K562 (cell line): Measurements from ENCODE around the gene SLC1A4. TPM values are rescaled to one million over a fixed set of nuclear protein-coding genes. Genes with fewer than 3 reads are reported as not detected.

Experiments
- CBX8 ChIP-seq: fragments of 200-600 bp; sonication (generic); IDR thresholded peaks from 2 replicates; pipeline ENCODE4 v1.6.1; 2012; ENCODE audit warnings: borderline replicate concordance, mixed run types, low read depth, mild to moderate bottlenecking, moderate library complexity, mixed read lengths, low read length, control low read depth, inconsistent platforms; ENCODE audit not compliant: poor library complexity, severe bottlenecking; ENCODE audit errors: extremely low read depth
- CHCHD3 ChIP-seq: fragments of 250-450 bp; sonication (Bioruptor Pico); IDR thresholded peaks from 2 replicates; pipeline ENCODE4 v2.1.2; 2022; ENCODE audit warnings: mild to moderate bottlenecking
- FOXJ2 ChIP-seq: fragments of 200-800 bp; sonication (Bioruptor generic); IDR thresholded peaks from 2 replicates; pipeline ENCODE4 v1.6.1; 2016; ENCODE audit warnings: missing genetic modification characterization, missing compliant biosample characterization
- GTF2E2 ChIP-seq: fragments of 200-800 bp; sonication (Bioruptor generic); IDR thresholded peaks from 2 replicates; pipeline ENCODE4 v1.6.1; 2016; ENCODE audit warnings: missing genetic modification characterization, missing compliant biosample characterization
- KDM2B ChIP-seq: fragments of 250-450 bp; sonication (Bioruptor Pico); IDR thresholded peaks from 2 replicates; pipeline ENCODE4 v1.8.0; 2021; ENCODE audit warnings: mild to moderate bottlenecking, moderate library complexity
- KLF1 ChIP-seq: fragments of 450-650 bp; IDR thresholded peaks from 2 replicates; pipeline ENCODE4 v1.6.1; 2016; ENCODE audit warnings: missing genetic modification characterization, missing compliant biosample characterization
- L3MBTL2 ChIP-seq: fragments of 450-650 bp; IDR thresholded peaks from 2 replicates; pipeline ENCODE4 v1.6.1; 2016; ENCODE audit warnings: mild to moderate bottlenecking, moderate library complexity
- NCOA1 ChIP-seq: fragments of 450-650 bp; IDR thresholded peaks from 2 replicates; pipeline ENCODE4 v1.6.1; 2016; ENCODE audit warnings: low read depth
- POLR2A ChIP-seq: fragments of 450-650 bp; conservative IDR thresholded peaks from 2 replicates; pipeline ENCODE4 v1.6.1; 2016
- POLR2G ChIP-seq: fragments of 200-400 bp; formaldehyde crosslinking; IDR thresholded peaks from 2 replicates; pipeline ENCODE4 v1.6.1; 2017; ENCODE audit warnings: low read depth, mild to moderate bottlenecking, antibody characterized with exemption, low read length, moderate library complexity
- RBBP5 ChIP-seq: fragments of 200-600 bp; sonication (generic); IDR thresholded peaks from 2 replicates; pipeline ENCODE4 v1.6.1; 2012; ENCODE audit warnings: borderline replicate concordance, mild to moderate bottlenecking, low read length, control low read depth, inconsistent platforms; ENCODE audit not compliant: insufficient read depth, poor library complexity, severe bottlenecking
- RCOR1 ChIP-seq, 2 experiments: IDR thresholded peaks; 2 replicates each; pipeline ENCODE4 v1.6.1; 2012; ENCODE audit warnings: low read depth in 2 of 2, low read length in 2 of 2, borderline replicate concordance in 1 of 2, improper control_type of control experiment in 1 of 2
- SMARCE1 ChIP-seq: fragments of 450-650 bp; IDR thresholded peaks from 2 replicates; pipeline ENCODE4 v1.7.1; 2016; ENCODE audit warnings: mild to moderate bottlenecking
- SRF ChIP-seq, 2 experiments: fragments of 250-450, 450-650 bp in 1 of 2; sonication (Bioruptor Pico) in 1 of 2; sonication (generic) in 1 of 2; formaldehyde crosslinking; IDR thresholded peaks; 2 replicates each; pipeline versions ENCODE4 v1.5.0 to v1.5.1; 2020 to 2022; ENCODE audit warnings: mild to moderate bottlenecking in 1 of 2, missing genetic modification reagents in 1 of 2
- TARDBP ChIP-seq: fragments of 450-650 bp; IDR thresholded peaks from 2 replicates; pipeline ENCODE4 v1.6.1; 2016
- TCF3 ChIP-seq: sonication (generic); formaldehyde crosslinking; IDR thresholded peaks from 2 replicates; pipeline ENCODE4 v1.4.0; 2020; ENCODE audit warnings: mild to moderate bottlenecking, missing genetic modification reagents
- ZNF253 ChIP-seq: fragments of 250-450 bp; sonication (Bioruptor Pico); conservative IDR thresholded peaks from 2 replicates; pipeline ENCODE4 v1.6.1; 2021; ENCODE audit warnings: mild to moderate bottlenecking
- ZNF384 ChIP-seq: IDR thresholded peaks from 2 replicates; pipeline ENCODE4 v1.6.1; 2012; ENCODE audit warnings: low read depth, low read length, improper control_type of control experiment
- ZNF408 ChIP-seq: fragments of 250-450 bp; sonication (Bioruptor Pico); IDR thresholded peaks from 2 replicates; pipeline ENCODE4 v1.4.0; 2020; ENCODE audit warnings: low read depth, mild to moderate bottlenecking, moderate library complexity
- ZNF583 ChIP-seq: fragments of 250-450 bp; sonication (Bioruptor Pico); IDR thresholded peaks from 2 replicates; pipeline ENCODE4 v1.4.0; 2020
- ZNF707 ChIP-seq: fragments of 250-450 bp; sonication (Bioruptor Pico); conservative IDR thresholded peaks from 2 replicates; pipeline ENCODE4 v1.8.0; 2022; ENCODE audit warnings: inconsistent platforms, mild to moderate bottlenecking, moderate library complexity
- ZNF778 ChIP-seq: fragments of 450-650 bp; formaldehyde crosslinking; IDR thresholded peaks from 2 replicates; pipeline ENCODE4 v1.4.0; 2020; ENCODE audit warnings: mild to moderate bottlenecking, moderate library complexity
- ZNF785 ChIP-seq: fragments of 250-450 bp; sonication (Bioruptor Pico); IDR thresholded peaks from 2 replicates; pipeline ENCODE4 v1.4.0; 2020; ENCODE audit warnings: mild to moderate bottlenecking
- polyA plus RNA-seq, 8 experiments: library from polyadenylated mRNA; depleted of rRNA in 4 of 8; stranded (reverse) in 5 of 8; unstranded in 3 of 8; fragments of >200 nt; fragmentation: Nextera tagmentation in 2 of 8; fragmentation: Illumina TruSeq in 1 of 8; extraction: Ambion mirVana in 2 of 8; extraction: Trizol in 1 of 8; gene quantifications; 2 replicates each; pipeline versions ENCODE4 v1.2.1 to v1.2.3, GENCODE V29; 2011 to 2014; ENCODE audit warnings: inconsistent platforms in 1 of 8, missing spikeins in 1 of 8
- total RNA-seq, 7 experiments: library from RNA; depleted of rRNA in 6 of 7; stranded (reverse); fragments of >200 nt in 6 of 7; fragmentation: Illumina TruSeq in 2 of 7; extraction: Trizol in 2 of 7; gene quantifications; 2 replicates each; pipeline versions ENCODE4 v1.2.1 to v1.2.3, GENCODE V29; 2011 to 2021; ENCODE audit warnings: low replicate concordance in 1 of 7
- TF ChIP-seq, protein P1 (sequence below), 2 experiments: fragments of 450-650 bp in 1 of 2; sonication (generic) in 1 of 2; formaldehyde crosslinking; conservative IDR thresholded peaks; 2 replicates each; pipeline versions ENCODE4 v1.4.0 to v1.8.1; 2020 to 2022; ENCODE audit warnings: mild to moderate bottlenecking in 1 of 2, missing genetic modification reagents in 1 of 2
- TF ChIP-seq, protein P2 (sequence below): fragments of 250-450 bp; sonication (Bioruptor Pico); IDR thresholded peaks from 2 replicates; pipeline ENCODE4 v1.8.0; 2021; ENCODE audit warnings: borderline replicate concordance, mild to moderate bottlenecking, moderate library complexity; ENCODE audit not compliant: poor library complexity, severe bottlenecking
- TF ChIP-seq, protein P3 (sequence below): fragments of 250-450 bp; sonication (Bioruptor Pico); IDR thresholded peaks from 2 replicates; pipeline ENCODE4 v1.9.0; 2021; ENCODE audit warnings: mild to moderate bottlenecking
- TF ChIP-seq, protein P4 (sequence below): fragments of 450-650 bp; formaldehyde crosslinking; IDR thresholded peaks from 2 replicates; pipeline ENCODE4 v1.4.0; 2020; ENCODE audit warnings: mild to moderate bottlenecking, moderate library complexity

Gene SLC1A4
- total and polyA plus RNA-seq, 9 of the 15 experiments (the other 6 are each of a cell fraction or from before 2014, with no cell fraction given): 4.4 to 24.0 (median 10.9) TPM

DNA sequence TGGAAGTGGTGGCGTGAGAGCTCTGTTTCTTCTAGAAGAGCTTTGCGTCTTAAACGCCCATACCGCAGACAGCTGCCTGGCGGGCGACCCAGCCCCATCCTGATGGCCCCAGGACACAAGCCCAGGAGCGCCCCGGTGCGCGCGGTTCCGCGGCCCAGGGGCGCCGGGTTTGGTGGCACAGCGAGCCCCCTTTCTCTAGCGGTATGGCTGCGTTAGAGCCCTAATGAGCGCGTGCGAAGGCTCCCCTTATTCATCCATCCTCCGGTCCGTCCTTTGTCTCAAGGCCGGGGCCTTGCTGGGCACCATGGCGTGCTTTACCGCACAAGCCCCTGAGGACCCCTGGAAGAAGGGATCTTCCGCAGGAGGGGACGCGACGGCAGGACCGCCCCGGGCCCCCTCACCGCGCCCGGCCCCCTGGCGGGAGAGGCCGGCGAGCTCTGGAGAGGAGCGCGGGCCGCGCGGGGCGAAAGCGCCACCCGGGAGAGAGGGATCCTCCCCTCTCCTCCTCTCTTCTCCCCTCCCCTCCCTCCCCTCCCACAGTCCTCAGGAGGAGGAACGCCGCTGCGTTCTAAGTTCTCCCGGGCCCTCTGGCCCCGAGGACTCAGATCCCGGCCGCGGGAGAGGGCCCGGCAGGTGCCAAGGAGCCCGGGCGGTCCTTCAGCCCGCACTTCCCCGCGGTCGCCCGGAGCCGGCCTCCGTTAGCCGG, 626 bp upstream of the SLC1A4 start (continued):
- no peak for TF ChIP-seq ZNF778 (CRISPR knock-in tag)
- TF ChIP-seq, protein P1, sequence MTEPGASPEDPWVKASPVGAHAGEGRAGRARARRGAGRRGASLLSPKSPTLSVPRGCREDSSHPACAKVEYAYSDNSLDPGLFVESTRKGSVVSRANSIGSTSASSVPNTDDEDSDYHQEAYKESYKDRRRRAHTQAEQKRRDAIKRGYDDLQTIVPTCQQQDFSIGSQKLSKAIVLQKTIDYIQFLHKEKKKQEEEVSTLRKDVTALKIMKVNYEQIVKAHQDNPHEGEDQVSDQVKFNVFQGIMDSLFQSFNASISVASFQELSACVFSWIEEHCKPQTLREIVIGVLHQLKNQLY (CRISPR knock-in tag; conservative IDR thresholded peaks at IDR 0.05): no peak
- TF ChIP-seq CBX8: no peak
- peak; percentile 27 to 42; a peak in 3 of 4 replicates for TF ChIP-seq RCOR1 (IDR thresholded peaks at IDR 0.05; ENCODE audit: borderline replicate concordance in 1 of 2, low read depth in 2 of 2, low read length in 2 of 2)
- TF ChIP-seq SRF (CRISPR knock-in tag; IDR thresholded peaks at IDR 0.05): peak in 1 of 2 experiments; percentile 15; a peak in 1 of 4 replicates
- TF ChIP-seq ZNF408 (CRISPR knock-in tag): no peak
- no peak for TF ChIP-seq ZNF384
- peak; percentile 35; the same call in 1 of the 2 replicates for TF ChIP-seq SMARCE1
- TF ChIP-seq POLR2A: peak; percentile 69
- TF ChIP-seq ZNF253 (CRISPR knock-in tag): no peak
- TF ChIP-seq FOXJ2 (tag): no peak; the same call in 1 of the 2 replicates
- TF ChIP-seq KDM2B (CRISPR knock-in tag): no peak
- TF ChIP-seq, protein P2, sequence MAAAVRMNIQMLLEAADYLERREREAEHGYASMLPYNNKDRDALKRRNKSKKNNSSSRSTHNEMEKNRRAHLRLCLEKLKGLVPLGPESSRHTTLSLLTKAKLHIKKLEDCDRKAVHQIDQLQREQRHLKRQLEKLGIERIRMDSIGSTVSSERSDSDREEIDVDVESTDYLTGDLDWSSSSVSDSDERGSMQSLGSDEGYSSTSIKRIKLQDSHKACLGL (CRISPR knock-in tag): no peak
- TF ChIP-seq, protein P3, sequence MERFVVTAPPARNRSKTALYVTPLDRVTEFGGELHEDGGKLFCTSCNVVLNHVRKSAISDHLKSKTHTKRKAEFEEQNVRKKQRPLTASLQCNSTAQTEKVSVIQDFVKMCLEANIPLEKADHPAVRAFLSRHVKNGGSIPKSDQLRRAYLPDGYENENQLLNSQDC (CRISPR knock-in tag): no peak
- peak; percentile 78 for TF ChIP-seq GTF2E2 (tag)
- TF ChIP-seq POLR2G: peak; percentile 94
- TF ChIP-seq CHCHD3: no peak
- TF ChIP-seq ZNF707 (CRISPR knock-in tag): no peak
- TF ChIP-seq ZNF583 (CRISPR knock-in tag): no peak
- no peak for TF ChIP-seq NCOA1
- no peak; the same call in 1 of the 2 replicates for TF ChIP-seq TARDBP
- TF ChIP-seq KLF1: peak; percentile 76; the same call in 1 of the 2 replicates
- TF ChIP-seq L3MBTL2: peak; percentile 59
- TF ChIP-seq, protein P4, sequence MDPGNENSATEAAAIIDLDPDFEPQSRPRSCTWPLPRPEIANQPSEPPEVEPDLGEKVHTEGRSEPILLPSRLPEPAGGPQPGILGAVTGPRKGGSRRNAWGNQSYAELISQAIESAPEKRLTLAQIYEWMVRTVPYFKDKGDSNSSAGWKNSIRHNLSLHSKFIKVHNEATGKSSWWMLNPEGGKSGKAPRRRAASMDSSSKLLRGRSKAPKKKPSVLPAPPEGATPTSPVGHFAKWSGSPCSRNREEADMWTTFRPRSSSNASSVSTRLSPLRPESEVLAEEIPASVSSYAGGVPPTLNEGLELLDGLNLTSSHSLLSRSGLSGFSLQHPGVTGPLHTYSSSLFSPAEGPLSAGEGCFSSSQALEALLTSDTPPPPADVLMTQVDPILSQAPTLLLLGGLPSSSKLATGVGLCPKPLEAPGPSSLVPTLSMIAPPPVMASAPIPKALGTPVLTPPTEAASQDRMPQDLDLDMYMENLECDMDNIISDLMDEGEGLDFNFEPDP (CRISPR knock-in tag): no peak
- TF ChIP-seq TCF3 (CRISPR knock-in tag): no peak
- TF ChIP-seq ZNF785 (CRISPR knock-in tag): no peak
- peak; percentile 26 for TF ChIP-seq RBBP5
